H1 (cell line): Measurements from ENCODE around the gene MYLK3. TPM values are rescaled to one million over a fixed set of nuclear protein-coding genes. Genes with fewer than 3 reads are reported as not detected.

Experiments
- CTCF ChIA-PET: fragments of 300-600 bp; sonication (Branson Sonifier 250); formaldehyde crosslinking; loops from one replicate; lab custom pipeline; 2021; ENCODE audit not compliant: partially characterized antibody; lab: Charles Lee
- POLR2A ChIA-PET: fragments of 300-600 bp; sonication (Branson Sonifier 250); formaldehyde crosslinking; loops from one replicate; lab custom pipeline; 2021; ENCODE audit warnings: inconsistent platforms; ENCODE audit not compliant: partially characterized antibody; lab: Charles Lee
- DNase-seq, 2 experiments: peaks; one replicate each; pipeline versions ENCODE4 v3.0.0 to v3.0.0-alpha.2; 2010 to 2022; ENCODE audit warnings: low spot score in 2 of 2, low read depth in 1 of 2, mixed read lengths in 1 of 2
- FAIRE-seq: peaks from 2 replicates; lab custom pipeline; 2011; peaks lifted over from hg19 to GRCh38; lab: Jason Lieb, UNC
- H2AFZ ChIP-seq: 2 replicates; pipeline ENCODE4 v1.8.1; 2012; ENCODE audit warnings: low read length, inconsistent platforms
- H2AK5ac ChIP-seq: 2 replicates; pipeline ENCODE4 v1.6.1; 2013; ENCODE audit warnings: low read depth, low read length
- H2BK120ac ChIP-seq: replicated peaks from 2 replicates; pipeline ENCODE3; 2013; ENCODE audit warnings: low read depth, low read length, inconsistent platforms
- H2BK12ac ChIP-seq: 2 replicates; pipeline ENCODE4 v1.6.1; 2013; ENCODE audit warnings: low read depth, low read length
- H2BK15ac ChIP-seq: 2 replicates; pipeline ENCODE4 v1.6.1; 2013; ENCODE audit warnings: low read length
- H2BK20ac ChIP-seq: 2 replicates; pipeline ENCODE4 v1.6.1; 2013; ENCODE audit warnings: low read length
- H2BK5ac ChIP-seq: 2 replicates; pipeline ENCODE4 v1.6.1; 2013; ENCODE audit warnings: low read depth, low read length
- H3K14ac ChIP-seq: 2 replicates; pipeline ENCODE4 v1.6.1; 2013; ENCODE audit warnings: inconsistent platforms; ENCODE audit not compliant: insufficient read length
- H3K18ac ChIP-seq: 2 replicates; pipeline ENCODE4 v1.6.1; 2013; ENCODE audit warnings: low read length; ENCODE audit errors: extremely low read depth
- H3K23ac ChIP-seq: 2 replicates; pipeline ENCODE4 v1.6.1; 2013; ENCODE audit warnings: inconsistent platforms; ENCODE audit not compliant: insufficient read length
- H3K23me2 ChIP-seq: 2 replicates; pipeline ENCODE4 v1.6.1; 2013; ENCODE audit warnings: low read depth, low read length
- H3K27ac ChIP-seq: 2 replicates; pipeline ENCODE4 v1.6.1; 2011; ENCODE audit warnings: low read depth, low read length, inconsistent platforms
- H3K27me3 ChIP-seq, 4 experiments: replicated peaks in 1 of 4; 1 replicate in 1 of 4; 2 replicates in 3 of 4; pipeline versions ENCODE4 v1.6.1 to v1.8.1; 2011 to 2013; ENCODE audit warnings: low read length in 3 of 4, mild to moderate bottlenecking in 3 of 4, inconsistent platforms in 2 of 4, mixed read lengths in 2 of 4, moderate library complexity in 1 of 4; ENCODE audit not compliant: control insufficient read depth in 3 of 4, insufficient read depth in 3 of 4; ENCODE audit errors: extremely low read depth in 1 of 4
- H3K36me3 ChIP-seq, 4 experiments: 2 replicates each; pipeline versions ENCODE4 v1.6.1 to v1.8.1; 2011 to 2013; ENCODE audit warnings: mild to moderate bottlenecking in 4 of 4, low read length in 3 of 4, moderate library complexity in 2 of 4, control low read depth in 1 of 4, inconsistent platforms in 1 of 4; ENCODE audit not compliant: insufficient read depth in 4 of 4, control insufficient read depth in 2 of 4
- H3K4ac ChIP-seq: replicated peaks from 2 replicates; pipeline ENCODE3; 2013; ENCODE audit warnings: low read length, low read depth, mixed read lengths, inconsistent platforms; ENCODE audit not compliant: insufficient read length
- H3K4me1 ChIP-seq, 4 experiments: replicated peaks in 1 of 4; 1 replicate in 1 of 4; 2 replicates in 3 of 4; pipeline versions ENCODE4 v1.6.1 to v1.8.1; 2011 to 2013; ENCODE audit warnings: low read length in 3 of 4, inconsistent platforms in 2 of 4, mixed read lengths in 1 of 4; ENCODE audit not compliant: insufficient read depth in 4 of 4, control insufficient read depth in 3 of 4
- H3K4me2 ChIP-seq, 2 experiments: 2 replicates each; pipeline versions ENCODE4 v1.6.1 to v1.8.1; 2011 to 2013; ENCODE audit warnings: low read depth in 2 of 2, low read length in 2 of 2, control low read depth in 1 of 2, inconsistent platforms in 1 of 2, mild to moderate bottlenecking in 1 of 2; ENCODE audit not compliant: insufficient read depth in 1 of 2
- H3K4me3 ChIP-seq, 4 experiments: fragments of 200-600, 300-600 bp in 1 of 4; sonication (generic), shearing (Covaris generic), sonication (Bioruptor Twin) in 1 of 4; 2 replicates each; pipeline versions ENCODE4 v1.5.1 to v1.8.1; 2011 to 2016; ENCODE audit warnings: low read length in 4 of 4, low read depth in 3 of 4, control low read depth in 2 of 4, inconsistent platforms in 2 of 4, mild to moderate bottlenecking in 2 of 4, mixed read lengths in 1 of 4, moderate library complexity in 1 of 4; ENCODE audit not compliant: insufficient read depth in 2 of 4; ENCODE audit errors: extremely low read depth in 1 of 4
- H3K56ac ChIP-seq: replicated peaks from 2 replicates; pipeline ENCODE3; 2013; ENCODE audit warnings: low read depth, mild to moderate bottlenecking, mixed read lengths, low read length, inconsistent platforms; ENCODE audit not compliant: insufficient read length
- H3K79me1 ChIP-seq: 2 replicates; pipeline ENCODE4 v1.6.1; 2013; ENCODE audit warnings: low read depth, low read length, control low read depth
- H3K79me2 ChIP-seq, 2 experiments: 2 replicates each; pipeline versions ENCODE4 v1.6.1 to v1.8.1; 2012 to 2013; ENCODE audit warnings: low read length in 2 of 2, mild to moderate bottlenecking in 2 of 2, inconsistent platforms in 1 of 2; ENCODE audit not compliant: insufficient read depth in 2 of 2, control insufficient read depth in 1 of 2
- H3K9ac ChIP-seq, 4 experiments: replicated peaks in 1 of 4; 1 replicate in 1 of 4; 2 replicates in 3 of 4; pipeline versions ENCODE4 v1.6.1 to v1.8.1; 2011 to 2013; ENCODE audit warnings: low read depth in 3 of 4, low read length in 3 of 4, control low read depth in 2 of 4, mild to moderate bottlenecking in 2 of 4, moderate library complexity in 2 of 4, inconsistent platforms in 1 of 4; ENCODE audit errors: extremely low read depth in 1 of 4
- H3K9me3 ChIP-seq, 2 experiments: 2 replicates each; pipeline versions ENCODE4 v1.6.1 to v1.8.1; 2012 to 2013; ENCODE audit warnings: mild to moderate bottlenecking in 2 of 2, moderate library complexity in 2 of 2, control low read depth in 1 of 2, inconsistent platforms in 1 of 2, low read depth in 1 of 2, low read length in 1 of 2, mixed read lengths in 1 of 2; ENCODE audit not compliant: insufficient read depth in 2 of 2
- H4K20me1 ChIP-seq, 2 experiments: replicated peaks in 1 of 2; 2 replicates each; pipeline versions ENCODE3 to v1.8.1; 2011 to 2013; ENCODE audit warnings: inconsistent platforms in 2 of 2, low read length in 2 of 2, mild to moderate bottlenecking in 1 of 2; ENCODE audit not compliant: insufficient read depth in 2 of 2, control insufficient read depth in 1 of 2
- H4K5ac ChIP-seq: 2 replicates; pipeline ENCODE4 v1.6.1; 2013; ENCODE audit warnings: low read length, low read depth, mixed read lengths, inconsistent platforms; ENCODE audit not compliant: insufficient read length
- H4K8ac ChIP-seq: 2 replicates; pipeline ENCODE4 v1.8.0; 2013; ENCODE audit warnings: mild to moderate bottlenecking, moderate library complexity, low read length, inconsistent platforms; ENCODE audit not compliant: insufficient read depth; ENCODE audit errors: extremely low read depth
- H4K91ac ChIP-seq: replicated peaks from 2 replicates; pipeline ENCODE3; 2013; ENCODE audit warnings: low read length, mixed read lengths, inconsistent platforms; ENCODE audit not compliant: insufficient read length
- CEBPB ChIP-seq: IDR thresholded peaks from 2 replicates; pipeline ENCODE4 v1.6.1; 2012; ENCODE audit warnings: low read depth, low read length
- E2F6 ChIP-seq: IDR thresholded peaks from 2 replicates; pipeline ENCODE4 v1.6.1; 2012; ENCODE audit warnings: inconsistent platforms
- JUND ChIP-seq: IDR thresholded peaks from 2 replicates; pipeline ENCODE4 v1.6.1; 2011; ENCODE audit warnings: mild to moderate bottlenecking, improper control_type of control experiment, low read length
- YY1 ChIP-seq: IDR thresholded peaks from 2 replicates; pipeline ENCODE4 v1.6.1; 2011; ENCODE audit warnings: low read depth, mild to moderate bottlenecking, low read length
- WGBS, 2 experiments: shearing (Covaris generic) in 1 of 2; methylation state at CpG; one replicate each; pipeline versions ENCODE4 v1.1.6 to v1.1.7; 2013 to 2015; ENCODE audit warnings: low lambda C conversion rate in 2 of 2, mixed read lengths in 2 of 2, inconsistent platforms in 1 of 2, low coverage in 1 of 2, missing lambda C conversion rate in 1 of 2; ENCODE audit not compliant: insufficient replicate concordance in 2 of 2, insufficient coverage in 1 of 2, insufficient read length in 1 of 2; ENCODE audit errors: extremely low coverage in 1 of 2, missing lambda C conversion rate in 1 of 2; 5-methylcytosine and 5-hydroxymethylcytosine counted together
- polyA plus RNA-seq, 7 experiments: library from polyadenylated mRNA; depleted of rRNA in 3 of 7; stranded (reverse) in 5 of 7; unstranded in 2 of 7; fragments of >200 nt in 5 of 7; fragments of 200-250 nt in 2 of 7; gene quantifications; 1 replicate in 5 of 7; 2 replicates in 1 of 7; 4 replicates in 1 of 7; pipeline versions ENCODE4 v1.2.1 to v1.2.3, GENCODE V29; 2011 to 2013; ENCODE audit warnings: missing spikeins in 2 of 7, mixed read lengths in 2 of 7
- total RNA-seq: library from RNA; stranded (reverse); fragmentation: NEBNext Ultra II Directional; extraction: Animal tissue kit (Norgen Biotek cat#: 25700); gene quantifications from 2 replicates; pipeline ENCODE4 v1.2.1, GENCODE V29; 2021

Gene MYLK3
- total and polyA plus RNA-seq, 2 of the 8 experiments (the other 6 are each of a cell fraction or from before 2014, with no cell fraction given) = 0.14 to 0.35 TPM

DNA sequence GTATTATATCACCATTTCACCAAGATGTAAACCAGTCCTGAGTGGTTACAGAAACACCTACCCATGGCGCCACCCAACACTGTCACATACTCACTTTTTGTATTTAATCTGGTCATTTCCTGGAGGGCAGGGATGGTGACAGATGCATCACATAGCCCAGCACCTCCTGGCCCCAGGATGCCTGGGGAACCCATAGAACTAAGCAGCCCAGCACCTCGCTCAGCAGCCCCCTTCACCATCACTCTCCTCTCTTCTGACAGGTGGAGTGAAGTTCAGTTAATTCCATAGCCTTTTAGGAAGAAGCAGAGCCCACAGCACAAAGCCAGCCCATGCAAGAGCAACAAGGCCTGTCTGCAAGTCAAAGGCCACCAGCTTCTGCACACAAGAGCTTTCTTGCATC, 27.5 kb downstream of the MYLK3 start:
- Histone ChIP-seq H2BK5ac (no peak overlapping the region), H3K23me2 (no peaks in the 10 kb centered on the region), H3K4me1 (no peaks in the 10 kb centered on the region), H3K56ac (no peak overlapping the region), H4K91ac (no peak overlapping the region), H2AK5ac (no peak overlapping the region), H4K20me1 (no peaks in the 10 kb centered on the region), H3K27me3 (no peaks in the 10 kb centered on the region), H3K18ac (no peak overlapping the region), H3K14ac (no peak overlapping the region), H2AFZ (no peak overlapping the region), H3K79me2 (no peaks in the 10 kb centered on the region), H3K9ac (no peak overlapping the region), H2BK120ac (no peak overlapping the region), H2BK20ac (no peak overlapping the region), H3K23ac (no peak overlapping the region), H3K79me1 (no peaks in the 10 kb centered on the region), H3K4me2 (no peak overlapping the region), H4K8ac (no peak overlapping the region), H3K27ac (no peak overlapping the region), H2BK15ac (no peak overlapping the region), H3K9me3 (0 out of 4 replicates have a peak, but pooled peaks cover 0 to 2% of the 10 kb centered on the region in 2 experiments), H3K4ac (no peak overlapping the region), H3K36me3 (no peaks in the 10 kb centered on the region), H2BK12ac (no peak overlapping the region), H4K5ac (no peak overlapping the region), H3K4me3 (no peak overlapping the region)
- DNase-seq = no peak
- CTCF ChIA-PET = no interaction called here
- POLR2A ChIA-PET = no interaction called here
- no peak for TF ChIP-seq JUND
- TF ChIP-seq E2F6 = no peak
- TF ChIP-seq YY1 = no peak
- TF ChIP-seq CEBPB = no peak
- 78% methylated on average over 2 of the region's 2 CpGs; no CpG with 5 or more reads in 1 of the 2 experiments for WGBS, 2 experiments
- FAIRE-seq = no peak
